Activated naive CD8-positive, alpha-beta T cell (primary cell): ENCODE data around the gene CCDC178.
"Not testable (repeated sequence)": the region's sequence is repeated elsewhere in the genome, so short reads cannot be mapped to it uniquely, and the experiment has no call there.

Experiments used
- H3K27ac Mint-ChIP-seq: one replicate; pipeline ENCODE4 v1.8.0; 2021; ENCODE audit warnings: mixed read lengths
- H3K27me3 Mint-ChIP-seq: one replicate; pipeline ENCODE4 v1.8.0; 2021; ENCODE audit warnings: mixed read lengths
- H3K36me3 Mint-ChIP-seq: one replicate; pipeline ENCODE4 v1.8.0; 2021; ENCODE audit warnings: mixed read lengths
- H3K4me1 Mint-ChIP-seq: one replicate; pipeline ENCODE4 v1.8.0; 2021; ENCODE audit warnings: low read depth, mixed read lengths
- H3K4me3 Mint-ChIP-seq: one replicate; pipeline ENCODE4 v1.8.0; 2021; ENCODE audit warnings: mild to moderate bottlenecking, mixed read lengths
- H3K9me3 Mint-ChIP-seq: one replicate; pipeline ENCODE4 v1.8.0; 2021; ENCODE audit warnings: low read depth, mixed read lengths

Gene CCDC178

GRCh38 chr18:33421225-33421624 lies 19.3 kb downstream of the CCDC178 start:
- Mint-ChIP-seq H3K27me3 (no peaks in the 10 kb centered on the region), H3K36me3 (no peaks in the 10 kb centered on the region), H3K4me3 (no peak overlapping the region), H3K9me3 (peaks cover 4% of the 10 kb centered on the region), H3K27ac (no peak overlapping the region), H3K4me1 (no peaks in the 10 kb centered on the region)

- H3K36me3 Mint-ChIP-seq = no peaks in the 10 kb centered on the region
- peaks cover 4% of the 10 kb centered on the region for H3K9me3 Mint-ChIP-seq
- no peaks in the 10 kb centered on the region for H3K4me1 Mint-ChIP-seq
- H3K4me3 Mint-ChIP-seq = no peak overlapping the region
- no peak overlapping the region for H3K27ac Mint-ChIP-seq
- no peaks in the 10 kb centered on the region for H3K27me3 Mint-ChIP-seq
Observed at GRCh38 chr18:33404244-33404873, 36.2 kb downstream of the CCDC178 start.

GRCh38 chr18:33398939-33399338 lies 41.6 kb downstream of the CCDC178 start:
- H3K4me1 Mint-ChIP-seq, H3K27ac Mint-ChIP-seq, H3K27me3 Mint-ChIP-seq, H3K4me3 Mint-ChIP-seq, H3K36me3 Mint-ChIP-seq, H3K9me3 Mint-ChIP-seq: not testable (repeated sequence)

GRCh38 chr18:33375829-33376228 lies 64.7 kb downstream of the CCDC178 start:
- Mint-ChIP-seq H3K9me3 (peaks cover 16% of the 10 kb centered on the region), H3K4me3 (no peak overlapping the region), H3K27ac (no peak overlapping the region), H3K4me1 (no peaks in the 10 kb centered on the region), H3K27me3 (no peaks in the 10 kb centered on the region), H3K36me3 (no peaks in the 10 kb centered on the region)

GRCh38 chr18:33372442-33372841 lies 68.1 kb downstream of the CCDC178 start:
- no peaks in the 10 kb centered on the region for H3K4me1 Mint-ChIP-seq
- no peaks in the 10 kb centered on the region for H3K36me3 Mint-ChIP-seq
- no peak overlapping the region for H3K27ac Mint-ChIP-seq
- no peaks in the 10 kb centered on the region for H3K27me3 Mint-ChIP-seq
- peaks cover 9% of the 10 kb centered on the region for H3K9me3 Mint-ChIP-seq
- H3K4me3 Mint-ChIP-seq = no peak overlapping the region

GRCh38 chr18:33369711-33370449 lies 70.6 kb downstream of the CCDC178 start:
- no peaks in the 10 kb centered on the region for H3K27me3 Mint-ChIP-seq
- no peak overlapping the region for H3K27ac Mint-ChIP-seq
- H3K4me1 Mint-ChIP-seq = no peaks in the 10 kb centered on the region
- H3K4me3 Mint-ChIP-seq = no peak overlapping the region
- H3K36me3 Mint-ChIP-seq = no peaks in the 10 kb centered on the region
- no peaks in the 10 kb centered on the region for H3K9me3 Mint-ChIP-seq

GRCh38 chr18:33356735-33357134 lies 83.8 kb downstream of the CCDC178 start:
- Mint-ChIP-seq H3K27ac (no peak overlapping the region), H3K4me1 (no peaks in the 10 kb centered on the region), H3K4me3 (no peak overlapping the region), H3K36me3 (no peaks in the 10 kb centered on the region), H3K27me3 (no peaks in the 10 kb centered on the region), H3K9me3 (peaks cover 9% of the 10 kb centered on the region)

- no peak overlapping the region for H3K27ac Mint-ChIP-seq
- H3K9me3 Mint-ChIP-seq = peaks cover 9% of the 10 kb centered on the region
- no peak overlapping the region for H3K4me3 Mint-ChIP-seq
- H3K36me3 Mint-ChIP-seq = no peaks in the 10 kb centered on the region
- no peaks in the 10 kb centered on the region for H3K27me3 Mint-ChIP-seq
- no peaks in the 10 kb centered on the region for H3K4me1 Mint-ChIP-seq
Observed at GRCh38 chr18:33355756-33356155, 84.8 kb downstream of the CCDC178 start.

- Mint-ChIP-seq H3K36me3 (no peaks in the 10 kb centered on the region), H3K9me3 (peaks cover 11% of the 10 kb centered on the region), H3K27me3 (no peaks in the 10 kb centered on the region), H3K27ac (no peak overlapping the region), H3K4me1 (no peaks in the 10 kb centered on the region), H3K4me3 (no peak overlapping the region)
Observed at GRCh38 chr18:33355263-33355662, 85.3 kb downstream of the CCDC178 start.

- no peak overlapping the region for H3K27ac Mint-ChIP-seq
- H3K36me3 Mint-ChIP-seq = no peaks in the 10 kb centered on the region
- peaks cover 7% of the 10 kb centered on the region for H3K9me3 Mint-ChIP-seq
- H3K27me3 Mint-ChIP-seq = no peaks in the 10 kb centered on the region
- no peak overlapping the region for H3K4me3 Mint-ChIP-seq
- no peaks in the 10 kb centered on the region for H3K4me1 Mint-ChIP-seq
Observed at GRCh38 chr18:33350256-33350655, 90.3 kb downstream of the CCDC178 start.

- H3K4me1 Mint-ChIP-seq, H3K27ac Mint-ChIP-seq, H3K27me3 Mint-ChIP-seq, H3K4me3 Mint-ChIP-seq, H3K36me3 Mint-ChIP-seq, H3K9me3 Mint-ChIP-seq: not testable (repeated sequence)
Observed at GRCh38 chr18:33339733-33340132, 100.8 kb downstream of the CCDC178 start.

GRCh38 chr18:33334781-33335180 lies 105.7 kb downstream of the CCDC178 start:
- no peak overlapping the region for H3K4me3 Mint-ChIP-seq
- H3K27me3 Mint-ChIP-seq = no peaks in the 10 kb centered on the region
- no peaks in the 10 kb centered on the region for H3K36me3 Mint-ChIP-seq
- no peaks in the 10 kb centered on the region for H3K4me1 Mint-ChIP-seq
- H3K27ac Mint-ChIP-seq = no peak overlapping the region
- peaks cover 5% of the 10 kb centered on the region for H3K9me3 Mint-ChIP-seq

GRCh38 chr18:33330711-33331110 lies 109.8 kb downstream of the CCDC178 start:
- H3K27me3 Mint-ChIP-seq = no peaks in the 10 kb centered on the region
- no peaks in the 10 kb centered on the region for H3K9me3 Mint-ChIP-seq
- no peak overlapping the region for H3K4me3 Mint-ChIP-seq

GRCh38 chr18:33326975-33327374 lies 113.5 kb downstream of the CCDC178 start:
- no peak overlapping the region for H3K27ac Mint-ChIP-seq
- no peaks in the 10 kb centered on the region for H3K27me3 Mint-ChIP-seq
- no peaks in the 10 kb centered on the region for H3K9me3 Mint-ChIP-seq
- no peaks in the 10 kb centered on the region for H3K36me3 Mint-ChIP-seq
- no peak overlapping the region for H3K4me3 Mint-ChIP-seq
- no peaks in the 10 kb centered on the region for H3K4me1 Mint-ChIP-seq

More at GRCh38 chr18:33330711-33331110, 109.8 kb downstream of the CCDC178 start:
- H3K4me1 Mint-ChIP-seq = no peaks in the 10 kb centered on the region
- H3K27ac Mint-ChIP-seq = no peak overlapping the region
- no peaks in the 10 kb centered on the region for H3K36me3 Mint-ChIP-seq

- Mint-ChIP-seq H3K27ac (no peak overlapping the region), H3K4me1 (no peaks in the 10 kb centered on the region), H3K9me3 (peaks cover 6% of the 10 kb centered on the region), H3K27me3 (no peaks in the 10 kb centered on the region), H3K4me3 (no peak overlapping the region), H3K36me3 (no peaks in the 10 kb centered on the region)
Observed at GRCh38 chr18:33317640-33318039, 122.9 kb downstream of the CCDC178 start.

GRCh38 chr18:33316146-33316587 lies 124.4 kb downstream of the CCDC178 start:
- Mint-ChIP-seq H3K4me3 (no peak overlapping the region), H3K4me1 (no peaks in the 10 kb centered on the region), H3K9me3 (peaks cover 6% of the 10 kb centered on the region), H3K27ac (no peak overlapping the region), H3K36me3 (no peaks in the 10 kb centered on the region), H3K27me3 (no peaks in the 10 kb centered on the region)
